Left renal cortex interstitium (tissue), 4 donors: ENCODE data around the gene TIGD4. TPM values are rescaled to one million over a fixed set of nuclear protein-coding genes. Genes with fewer than 3 reads are reported as not detected.

Experiments used
- DNase-seq, 4 donors: peaks; one replicate each; pipeline ENCODE4 v3.0.0-alpha.2; 2013; ENCODE audit warnings: low read depth in 4 of 4, low spot score in 2 of 4, missing footprints in 1 of 4
- polyA plus RNA-seq, 4 donors: library from polyadenylated mRNA; unstranded; fragments of 120-200 nt; gene quantifications; one replicate each; pipeline ENCODE4 v1.2.1, GENCODE V29; 2013; ENCODE audit not compliant: insufficient read length in 4 of 4

TIGD4 gene
- polyA plus RNA-seq, 4 donors = 1.7 to 3.0 (median 2.4) TPM

DNA sequence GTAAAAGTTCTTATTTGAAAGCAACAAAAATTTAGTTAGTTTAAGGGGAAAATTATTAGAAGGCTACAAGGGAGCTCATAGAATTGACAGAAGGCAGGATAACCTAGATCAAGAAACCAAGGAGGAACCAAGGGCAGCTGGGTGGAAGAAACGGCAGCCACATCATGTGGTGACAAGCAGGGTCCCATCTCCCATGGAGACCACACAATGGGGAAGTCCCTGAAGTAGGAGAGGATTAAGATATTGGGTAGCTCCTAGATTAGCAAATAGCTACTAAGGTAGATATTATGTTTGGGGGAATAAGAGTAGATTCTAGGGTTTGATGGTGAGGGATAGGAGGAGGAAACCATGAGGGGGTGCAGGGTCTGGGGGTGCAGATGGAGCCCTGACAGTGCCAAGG lies 51.7 kb downstream of the TIGD4 start:
- no peak for DNase-seq

DNA sequence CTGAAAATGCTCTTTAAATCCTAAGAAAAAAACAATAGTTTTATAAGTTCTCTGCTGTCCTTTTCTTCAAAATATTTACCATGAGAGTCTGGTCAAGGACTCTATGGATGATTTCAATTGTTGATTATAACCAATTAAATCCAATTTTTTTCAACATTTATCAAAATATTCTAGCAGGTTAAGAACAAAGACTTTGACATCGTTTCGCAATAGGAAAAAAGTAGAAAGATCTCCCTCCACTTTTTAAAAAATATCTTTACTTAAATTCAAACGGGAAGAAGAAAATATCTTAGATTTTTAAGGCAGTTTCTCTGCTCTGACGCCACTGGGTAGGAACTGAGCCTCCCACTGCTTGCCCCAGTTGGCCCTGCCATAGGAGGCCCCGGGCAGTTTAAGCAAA lies 55.0 kb downstream of the TIGD4 start:
- DNase-seq = no peak

DNA sequence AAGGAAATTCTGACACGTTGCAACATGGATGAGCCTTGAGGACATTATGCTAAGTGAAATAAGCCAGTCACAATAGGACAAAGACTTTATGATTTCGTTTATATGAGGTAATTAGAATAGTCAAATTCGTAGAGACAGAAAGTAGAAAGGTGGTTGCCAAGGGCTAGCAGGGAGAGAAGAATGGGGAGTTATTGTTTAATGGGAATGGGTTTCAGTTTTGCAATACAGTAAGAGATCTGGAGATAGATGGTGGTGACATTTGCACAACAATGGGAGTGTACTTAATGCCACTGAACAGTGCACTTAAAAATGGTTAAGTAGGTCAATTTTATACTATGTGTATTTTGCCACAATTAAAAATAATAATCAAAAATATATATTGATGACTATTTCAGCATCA lies 56.3 kb downstream of the TIGD4 start:
- DNase-seq = no peak

DNA sequence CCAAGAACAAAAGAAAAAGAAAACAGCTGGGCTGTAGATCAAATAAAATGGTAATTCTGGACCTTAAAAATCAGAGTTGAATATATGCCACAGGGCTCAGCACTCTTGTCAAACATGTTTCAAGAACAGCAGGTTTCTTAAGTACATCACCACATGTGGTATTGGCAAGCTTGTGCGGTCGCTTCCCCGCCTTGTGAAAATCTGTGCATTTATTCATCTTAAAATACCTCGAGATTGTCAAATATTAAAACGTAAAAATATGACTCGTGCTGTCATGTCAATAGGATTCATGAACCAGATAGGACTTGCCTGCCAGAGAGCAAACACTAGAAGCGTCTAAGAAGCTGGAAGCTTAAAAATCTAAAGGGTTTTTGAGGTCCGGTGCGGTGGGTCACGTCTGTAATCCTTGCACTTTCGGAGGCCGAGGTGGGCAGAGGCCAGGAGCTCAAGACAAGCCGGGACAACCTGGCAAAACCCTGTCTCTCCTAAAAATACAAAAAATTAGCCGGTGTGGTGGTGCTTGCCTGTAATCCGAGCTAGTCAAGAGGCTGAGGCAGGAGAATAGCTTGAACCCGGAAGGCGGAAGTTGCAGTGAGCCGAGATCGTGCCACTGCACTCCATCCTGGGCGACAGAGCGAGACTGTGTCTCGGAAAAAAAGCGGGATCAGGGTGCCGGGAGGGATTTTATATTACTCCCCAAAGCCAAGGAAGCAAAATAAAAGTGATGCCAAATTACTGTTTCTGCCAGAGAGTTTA lies 59.6 kb downstream of the TIGD4 start:
- no peak for DNase-seq

Other genes with a start within 250 kb of the TIGD4 start
- 10 to 100 TPM; 25.8 to 37.3 (median 32.0) TPM for gene FBXW7, start 243.6 kb downstream of the TIGD4 start, polyA plus RNA-seq
- gene TMEM154, start 99.7 kb downstream of the TIGD4 start, polyA plus RNA-seq = 1 to 10 TPM in 2 of 4 donors, under 1 TPM in 2; 0.62 to 1.7 (median 1.3) TPM
- 10 to 100 TPM; 40.4 to 46.7 (median 44.8) TPM for gene ARFIP1, start 224 bp upstream of the TIGD4 start, polyA plus RNA-seq
- 1 to 10 TPM; 4.1 to 4.8 (median 4.5) TPM for gene FHDC1, start 156.6 kb upstream of the TIGD4 start, polyA plus RNA-seq